Pancreas (tissue), 10 donors: ENCODE results near the gene IRF1. TPM values are rescaled to one million over a fixed set of nuclear protein-coding genes. Genes with fewer than 3 reads are reported as not detected.

ENCODE experiments used
- ATAC-seq, 4 donors: fragments of 200-7000 bp; cut with Tn5 transposase; one replicate each; pipeline versions ENCODE4 v1.8.0 to v1.9.1; 2020; ENCODE audit warnings: mild to moderate bottlenecking in 4 of 4, moderate library complexity in 4 of 4
- DNase-seq, 6 donors: peaks; one replicate each; pipeline ENCODE4 v3.0.0-alpha.2; 2020
- FAIRE-seq: peaks from 2 replicates; lab custom pipeline; 2012; peaks lifted over from hg19 to GRCh38; lab: Jason Lieb, UNC
- H3K27ac ChIP-seq, 4 donors: fragments of 200-600 bp; sonication (generic); 1 replicate in 3 of 4; 2 replicates in 1 of 4; pipeline versions ENCODE4 v1.5.0 to v1.8.0; 2020
- H3K27me3 ChIP-seq, 4 donors: fragments of 200-600 bp; one replicate each; pipeline ENCODE4 v1.8.0; 2021
- H3K36me3 ChIP-seq, 3 donors: fragments of 200-600 bp; sonication (generic) in 1 of 3; one replicate each; pipeline versions ENCODE4 v1.5.0 to v1.8.0; 2020 to 2021
- H3K4me1 ChIP-seq, 3 donors: fragments of 200-600 bp; one replicate each; pipeline ENCODE4 v1.8.0; 2021
- H3K4me3 ChIP-seq, 4 donors: fragments of 200-600 bp; sonication (generic) in 2 of 4; one replicate each; pipeline versions ENCODE4 v1.5.0 to v1.8.0; 2020 to 2021
- H3K9me3 ChIP-seq, 4 donors: fragments of 200-600 bp; one replicate each; pipeline ENCODE4 v1.8.0; 2021
- CTCF ChIP-seq, 4 donors: fragments of 200-600 bp; sonication (generic) in 3 of 4; IDR thresholded peaks; one replicate each; pipeline versions ENCODE4 v1.5.0 to v1.8.0; 2021; ENCODE audit warnings: antibody characterized with exemption in 4 of 4
- WGBS, 2 donors: extraction: QIAGEN DNeasy Blood & Tissue Kit; methylation state at CpG; one replicate each; pipeline ENCODE4 v1.1.7; 2013; 5-methylcytosine and 5-hydroxymethylcytosine counted together
- intact Hi-C, 3 donors: fragments of 100-400 bp; cut with DNase I; formaldehyde crosslinking; loops; one replicate each; pipeline versions ENCODE4 v1.11.1 to v1.14.2; 2022
- polyA plus RNA-seq, 2 donors: library from polyadenylated mRNA; stranded (reverse); fragments of 200-250 nt; gene quantifications; one replicate each; pipeline ENCODE4 v1.2.3, GENCODE V29; 2013
- total RNA-seq, 6 donors: library from RNA; stranded (reverse); fragmentation: NEBNext Ultra II Directional in 4 of 6; extraction: Animal tissue kit (Norgen Biotek cat#: 25700) in 4 of 6; gene quantifications; one replicate each; pipeline versions ENCODE4 v1.2.1 to v1.2.4, GENCODE V29; 2021 to 2023
- donor health status: healthy with polysubstance abuse.
- donor health status: DM: no; HTN: no; CAD: no; lungs with moderate emphysema.
- donor health status: DM: no; HTN: no; CAD: no.
- donor health status: control.
- donor health status: control.
- donor health status: Bipolar disorder and iron deficiency.
- donor health status: DM: yes; HTN: yes; CAD: no.
- donor health status: DM: no; HTN: no; CAD: no.
- donor health status: DM: no; HTN: no; CAD: no.
- donor health status: DM: yes; HTN: yes; CAD: no.

The IRF1 gene
- total RNA-seq (10 to 100 TPM in 4 of 6 donors, 1 to 10 TPM in 2; 7.0 to 28.0 (median 11.1) TPM), polyA plus RNA-seq (10 to 100 TPM in 1 of 2 donors, 1 to 10 TPM in 1; 8.5 to 30.8 TPM)

GRCh38 chr5:132490484-132491367 lies at the start of gene IRF1:
Gene IRF1, minus strand, starts transcription at chr5:132490773. Its CDS starts 1,295 bp downstream, at chr5:132489478.
- no peak for TF ChIP-seq CTCF (IDR thresholded peaks at IDR 0.05)
- H3K4me1 ChIP-seq: peaks cover 0 to 34% (median 26%) of the 10 kb centered on the region in 3 donors

GRCh38 chr5:132540149-132540548 lies 49.6 kb upstream of the IRF1 start:
- FAIRE-seq (no peak), ATAC-seq (no peak), DNase-seq (no peak)
- intact Hi-C loops: no loop called here
- Histone ChIP-seq H3K27me3 (no peaks in the 10 kb centered on the region), H3K36me3 (no peaks in the 10 kb centered on the region), H3K27ac (no peak overlapping the region), H3K9me3 (no peaks in the 10 kb centered on the region), H3K4me3 (no peak overlapping the region), H3K4me1 (no peaks in the 10 kb centered on the region)
- no peak for TF ChIP-seq CTCF (IDR thresholded peaks at IDR 0.05)
- 74 to 75% methylated on average over 5 of the region's 5 CpGs for WGBS, 2 donors

More at GRCh38 chr5:132490484-132491367, at the start of gene IRF1:
- Histone ChIP-seq H3K27ac (peak within 1 kb of the TSS; percentile 83 to 97 (median 94)), H3K36me3 (peaks cover 0 to 11% (median 9%) of the 10 kb centered on the region in 3 donors), H3K27me3 (no peaks in the 10 kb centered on the region), H3K4me3 (peak within 1 kb of the TSS; percentile 58 to 89 (median 76)), H3K9me3 (no peaks in the 10 kb centered on the region)
- peak; percentile 96 to 99 (median 97) for DNase-seq
- FAIRE-seq: no peak
- peak; percentile 86 to 93 (median 92) for ATAC-seq
- 0% methylated on average over 66 to 87 of the region's 87 CpGs for WGBS, 2 donors
- intact Hi-C loops: no loop called here

GRCh38 chr5:132539716-132540115 lies 49.1 kb upstream of the IRF1 start:
- Histone ChIP-seq H3K4me1 (no peaks in the 10 kb centered on the region), H3K27ac (no peak overlapping the region), H3K4me3 (no peak overlapping the region), H3K27me3 (no peaks in the 10 kb centered on the region), H3K9me3 (no peaks in the 10 kb centered on the region), H3K36me3 (no peaks in the 10 kb centered on the region)
- no peak for ATAC-seq
- WGBS, 2 donors: 51 to 62% methylated on average over 4 of the region's 4 CpGs
- no peak for DNase-seq
- no peak for TF ChIP-seq CTCF (IDR thresholded peaks at IDR 0.05)
- intact Hi-C loops: no loop called here
- no peak for FAIRE-seq

- no peak overlapping the region for H3K4me3 ChIP-seq
- intact Hi-C loops: no loop called here
- ATAC-seq: no peak
These were observed 40.4 kb upstream of the IRF1 start for GRCh38 chr5:132530946-132531345.

More at GRCh38 chr5:132530946-132531345, 40.4 kb upstream of the IRF1 start:
- DNase-seq (no peak), FAIRE-seq (no peak)
- Histone ChIP-seq H3K9me3 (no peaks in the 10 kb centered on the region), H3K4me1 (no peaks in the 10 kb centered on the region), H3K27ac (no peak overlapping the region), H3K27me3 (no peaks in the 10 kb centered on the region), H3K36me3 (no peaks in the 10 kb centered on the region)
- TF ChIP-seq CTCF (IDR thresholded peaks at IDR 0.05): no peak
- 86 to 92% methylated on average over 4 of the region's 4 CpGs for WGBS, 2 donors
